Epithelial cell of esophagus (primary cell): Measurements from ENCODE around the gene NMS.

ENCODE experiments used
- DNase-seq: peaks from one replicate; pipeline ENCODE4 v3.0.0; 2010; ENCODE audit warnings: low read depth
- H3K4me3 ChIP-seq: 2 replicates; pipeline ENCODE4 v1.5.1; 2011; ENCODE audit warnings: mild to moderate bottlenecking, low read length, control low read depth
- CTCF ChIP-seq: IDR thresholded peaks from 2 replicates; pipeline ENCODE4 v1.5.1; 2011; ENCODE audit warnings: low read depth, mild to moderate bottlenecking, low read length, control low read depth, inconsistent platforms; ENCODE audit not compliant: insufficient read depth; ENCODE audit errors: missing control alignments

NMS gene

GRCh38 chr2:100426384-100426720, 43.9 kb upstream of the NMS start:
- no peak overlapping the region for H3K4me3 ChIP-seq
- no peak for DNase-seq
- no peak for TF ChIP-seq CTCF

- DNase-seq: no peak
- no peak overlapping the region for H3K4me3 ChIP-seq
- no peak for TF ChIP-seq CTCF
These were observed 43.2 kb upstream of the NMS start for GRCh38 chr2:100427111-100427510.

GRCh38 chr2:100427627-100428258, 42.5 kb upstream of the NMS start:
- TF ChIP-seq CTCF: peak; percentile 51
- peak; percentile 65 for DNase-seq
- no peak overlapping the region for H3K4me3 ChIP-seq

- no peak for TF ChIP-seq CTCF
- no peak for DNase-seq
- no peak overlapping the region for H3K4me3 ChIP-seq
These were observed 40.6 kb upstream of the NMS start for GRCh38 chr2:100429726-100430125.

- no peak overlapping the region for H3K4me3 ChIP-seq
- TF ChIP-seq CTCF: no peak
- DNase-seq: no peak
These were observed 32.5 kb upstream of the NMS start for GRCh38 chr2:100437751-100438150.

GRCh38 chr2:100446696-100447095, 23.6 kb upstream of the NMS start:
- DNase-seq: peak; percentile 17
- no peak overlapping the region for H3K4me3 ChIP-seq
- no peak for TF ChIP-seq CTCF

- DNase-seq: peak; percentile 10
- no peak for TF ChIP-seq CTCF
- H3K4me3 ChIP-seq: no peak overlapping the region
These were observed 19.2 kb upstream of the NMS start for GRCh38 chr2:100451092-100451491.
